Parietal lobe (tissue), 1 donor: ENCODE measurements around the gene ADCY5. TPM values are rescaled to one million over a fixed set of nuclear protein-coding genes. Genes with fewer than 3 reads are reported as not detected.

Experiments
- total RNA-seq: library from RNA; depleted of rRNA; stranded (reverse); fragments of >200 nt; gene quantifications from one replicate; pipeline ENCODE4 v1.2.3, GENCODE V29; 2014

The ADCY5 gene
- total RNA-seq = 39.8 TPM

DNA sequence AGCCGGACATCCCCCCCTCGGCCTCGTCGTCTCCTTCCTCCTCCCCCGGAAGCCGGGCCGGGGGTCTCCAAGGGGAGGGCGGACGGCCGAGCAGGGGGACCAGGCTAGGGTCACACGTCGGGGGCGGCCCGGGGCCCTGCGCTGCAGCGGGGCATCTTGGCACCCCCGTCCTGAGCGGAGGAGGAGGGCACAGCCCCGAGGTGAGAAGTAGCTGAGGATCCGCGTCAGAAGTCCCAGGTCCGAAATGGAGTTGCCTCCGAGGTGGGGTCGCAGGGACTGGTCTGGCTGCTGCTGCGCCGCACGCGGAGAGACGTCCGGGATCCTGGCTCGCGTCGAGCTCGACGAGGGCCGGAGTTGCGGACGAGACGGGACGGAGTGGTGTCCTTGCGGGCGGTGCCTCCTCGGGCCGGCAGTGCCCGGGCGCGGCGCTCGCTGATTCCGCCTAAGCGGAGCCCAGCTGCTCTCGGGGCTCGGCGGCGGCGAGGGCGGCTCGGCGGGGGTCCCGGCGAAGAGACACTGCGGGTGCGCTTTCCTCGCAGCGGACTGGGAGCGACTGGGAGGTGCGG is at the start of gene ADCY5:
Gene ADCY5 (minus strand): TSS at position 555 of the 566 bp plus-strand sequence. CDS start 545 bp downstream, at position 10.

Other genes starting within 250 kb of the ADCY5 start
- gene SEC22A, start 247.1 kb downstream of the ADCY5 start, total RNA-seq = 44.1 TPM
- 45.1 TPM for gene HACD2, start 136.0 kb upstream of the ADCY5 start, total RNA-seq